HepG2 (cell line): Measurements from ENCODE around the gene TNFRSF25. TPM values are rescaled to one million over a fixed set of nuclear protein-coding genes. Genes with fewer than 3 reads are reported as not detected.
A peak's percentile ranks its signal among the peaks of the same experiment; 100 is the strongest.

Experiments
- BRCA1 ChIP-seq: sonication (generic); formaldehyde crosslinking; IDR thresholded peaks from 2 replicates; pipeline ENCODE4 v1.4.0; 2020; ENCODE audit warnings: missing genetic modification reagents
- FOXO1 ChIP-seq: sonication (generic); formaldehyde crosslinking; IDR thresholded peaks from 2 replicates; pipeline ENCODE4 v1.4.0; 2020; ENCODE audit warnings: missing genetic modification reagents
- FOXO4 ChIP-seq: sonication (generic); formaldehyde crosslinking; conservative IDR thresholded peaks from 2 replicates; pipeline ENCODE4 v1.8.1; 2023; ENCODE audit warnings: missing genetic modification reagents
- GATAD2A ChIP-seq: IDR thresholded peaks from 2 replicates; pipeline ENCODE4 v1.6.1; 2016
- HBP1 ChIP-seq: IDR thresholded peaks from 2 replicates; pipeline ENCODE4 v1.6.1; 2016; ENCODE audit warnings: low read depth, control low read depth
- HOXA3 ChIP-seq: sonication (generic); formaldehyde crosslinking; IDR thresholded peaks from 2 replicates; pipeline ENCODE4 v1.5.0; 2020; ENCODE audit warnings: missing genetic modification reagents
- IKZF5 ChIP-seq: IDR thresholded peaks from 2 replicates; pipeline ENCODE4 v1.6.1; 2018; ENCODE audit warnings: missing genetic modification reagents, mild to moderate bottlenecking, missing compliant biosample characterization
- NR2F2 ChIP-seq: IDR thresholded peaks from 2 replicates; pipeline ENCODE4 v1.6.1; 2012; ENCODE audit warnings: low read depth, inconsistent platforms, borderline replicate concordance
- RORA ChIP-seq: sonication (generic); formaldehyde crosslinking; IDR thresholded peaks from 2 replicates; pipeline ENCODE4 v1.5.0; 2020; ENCODE audit warnings: mild to moderate bottlenecking, missing genetic modification reagents, moderate library complexity
- SCMH1 ChIP-seq: sonication (generic); formaldehyde crosslinking; IDR thresholded peaks from 2 replicates; pipeline ENCODE4 v1.9.0; 2021; ENCODE audit warnings: missing genetic modification reagents, mild to moderate bottlenecking, borderline replicate concordance
- SMYD3 ChIP-seq: sonication (generic); formaldehyde crosslinking; IDR thresholded peaks from 2 replicates; pipeline ENCODE4 v1.8.1; 2023; ENCODE audit warnings: mild to moderate bottlenecking, missing genetic modification reagents
- ZBTB7B ChIP-seq: sonication (generic); formaldehyde crosslinking; IDR thresholded peaks from 2 replicates; pipeline ENCODE4 v1.4.0; 2020; ENCODE audit warnings: missing genetic modification reagents
- ZFYVE20 ChIP-seq: sonication (generic); formaldehyde crosslinking; IDR thresholded peaks from 2 replicates; pipeline ENCODE4 v1.8.0; 2023; ENCODE audit warnings: low read depth, mild to moderate bottlenecking, moderate library complexity, missing genetic modification reagents, borderline replicate concordance
- ZHX1 ChIP-seq: sonication (generic); formaldehyde crosslinking; IDR thresholded peaks from 2 replicates; pipeline ENCODE4 v1.8.1; 2022; ENCODE audit warnings: low read depth, mild to moderate bottlenecking, missing genetic modification reagents
- ZNF512B ChIP-seq: sonication (generic); formaldehyde crosslinking; IDR thresholded peaks from 2 replicates; pipeline ENCODE4 v1.5.1; 2020; ENCODE audit warnings: missing genetic modification reagents, mild to moderate bottlenecking, borderline replicate concordance
- ZNF564 ChIP-seq: sonication (generic); formaldehyde crosslinking; IDR thresholded peaks from 2 replicates; pipeline ENCODE4 v1.8.1; 2023; ENCODE audit warnings: mild to moderate bottlenecking, missing genetic modification reagents
- ZNF605 ChIP-seq: sonication (generic); formaldehyde crosslinking; IDR thresholded peaks from 2 replicates; pipeline ENCODE4 v1.8.0; 2022; ENCODE audit warnings: mild to moderate bottlenecking, missing genetic modification reagents
- ZNF644 ChIP-seq: IDR thresholded peaks from 2 replicates; pipeline ENCODE4 v1.6.1; 2016; ENCODE audit warnings: low read depth
- ZNF746 ChIP-seq: sonication (generic); formaldehyde crosslinking; IDR thresholded peaks from 2 replicates; pipeline ENCODE4 v1.8.0; 2022; ENCODE audit warnings: mild to moderate bottlenecking, missing genetic modification reagents
- ZSCAN29 ChIP-seq: sonication (generic); formaldehyde crosslinking; conservative IDR thresholded peaks from 2 replicates; pipeline ENCODE4 v1.4.0; 2020; ENCODE audit warnings: mild to moderate bottlenecking, missing genetic modification reagents
- polyA plus RNA-seq, 8 experiments: library from polyadenylated mRNA; depleted of rRNA in 3 of 8; stranded (reverse) in 7 of 8; unstranded in 1 of 8; fragments of >200 nt; fragmentation: Illumina TruSeq in 4 of 8; extraction: Trizol in 4 of 8; gene quantifications; 2 replicates each; pipeline versions ENCODE4 v1.2.1 to v1.2.3, GENCODE V29; 2011 to 2016; ENCODE audit warnings: low read depth in 4 of 8, missing spikeins in 1 of 8, mixed read lengths in 1 of 8; ENCODE audit not compliant: insufficient read depth in 1 of 8
- total RNA-seq, 5 experiments: library from RNA; depleted of rRNA; stranded (reverse); fragments of >200 nt; fragmentation: Illumina TruSeq; extraction: Trizol; gene quantifications; 2 replicates each; pipeline ENCODE4 v1.2.3, GENCODE V29; 2016; ENCODE audit warnings: low read depth in 1 of 5

TNFRSF25 gene
- total and polyA plus RNA-seq, 2 of the 13 experiments (the other 11 are each of a cell fraction or from before 2014, with no cell fraction given): 1.4 to 1.5 TPM

GRCh38 chr1:6512245-6512907, 46.4 kb upstream of the TNFRSF25 start (continued):
- TF ChIP-seq ZFYVE20 (no peak), GATAD2A (CRISPR knock-in tag) (peak; percentile 48), HOXA3 (peak; percentile 39), FOXO1 (no peak), FOXO4 (CRISPR knock-in tag) (no peak), SMYD3 (no peak), ZHX1 (no peak), ZSCAN29 (CRISPR knock-in tag) (no peak), HBP1 (no peak), ZNF605 (CRISPR knock-in tag) (no peak), ZNF746 (no peak), ZNF512B (CRISPR knock-in tag) (0 out of 2 replicates have a peak, but pooled peaks have one; percentile 45), BRCA1 (CRISPR knock-in tag) (no peak), ZNF564 (CRISPR knock-in tag) (no peak), IKZF5 (CRISPR knock-in tag) (no peak), SCMH1 (CRISPR knock-in tag) (no peak), NR2F2 (no peak), ZNF644 (CRISPR knock-in tag) (no peak), RORA (no peak), ZBTB7B (CRISPR knock-in tag) (peak; percentile 78; the same call in 1 of the 2 replicates)
